A673 (cell line): ENCODE measurements around the gene GALNTL6. TPM values are rescaled to one million over a fixed set of nuclear protein-coding genes. Genes with fewer than 3 reads are reported as not detected.

Experiments
- BruUV-seq: library from RNA; stranded (reverse); fragments of 400-500 nt; replicated peaks from 2 replicates; lab custom pipeline; 2021; lab: Mats Ljungman, UMichigan
- CTCF ChIA-PET: fragments of 300-600 bp; sonication (Branson Sonifier 250); formaldehyde crosslinking; loops from one replicate; lab custom pipeline; 2022; ENCODE audit warnings: antibody characterized with exemption; lab: Charles Lee
- POLR2A ChIA-PET: fragments of 300-600 bp; sonication (Branson Sonifier 250); formaldehyde crosslinking; loops from one replicate; lab custom pipeline; 2022; ENCODE audit warnings: antibody characterized with exemption; ENCODE audit not compliant: low non-redundant PET; lab: Charles Lee
- DNase-seq: peaks from one replicate; pipeline ENCODE4 v3.0.0-alpha.2; 2015; ENCODE audit warnings: low spot score
- H3K27ac ChIP-seq: fragments of 200-600 bp; sonication (generic); 2 replicates; pipeline ENCODE4 v1.5.1; 2016; ENCODE audit warnings: mixed run types, low read depth, mild to moderate bottlenecking, mixed read lengths, antibody characterized with exemption, low read length; ENCODE audit not compliant: poor library complexity, severe bottlenecking
- H3K27me3 ChIP-seq: fragments of 200-600 bp; sonication (generic); replicated peaks from 2 replicates; pipeline ENCODE4 v1.6.1; 2017; ENCODE audit warnings: mixed run types, low read depth, mild to moderate bottlenecking, mixed read lengths, antibody characterized with exemption, low read length; ENCODE audit not compliant: insufficient read depth, poor library complexity
- H3K36me3 ChIP-seq: fragments of 200-600 bp; sonication (generic); 2 replicates; pipeline ENCODE4 v1.6.1; 2016; ENCODE audit warnings: mixed run types, mild to moderate bottlenecking, mixed read lengths, antibody characterized with exemption, low read length; ENCODE audit not compliant: insufficient read depth, poor library complexity, severe bottlenecking
- H3K4me1 ChIP-seq: fragments of 200-600 bp; sonication (generic); 2 replicates; pipeline ENCODE4 v1.6.1; 2017; ENCODE audit warnings: mixed run types, mild to moderate bottlenecking, mixed read lengths, antibody characterized with exemption, low read length; ENCODE audit not compliant: insufficient read depth, poor library complexity, severe bottlenecking
- H3K4me3 ChIP-seq: fragments of 200-600 bp; sonication (generic); 2 replicates; pipeline ENCODE4 v1.5.1; 2016; ENCODE audit warnings: low read depth, mixed run types, mild to moderate bottlenecking, mixed read lengths, low read length; ENCODE audit not compliant: poor library complexity, severe bottlenecking
- H3K9me3 ChIP-seq: fragments of 200-600 bp; sonication (generic); 2 replicates; pipeline ENCODE4 v1.6.1; 2016; ENCODE audit warnings: mixed run types, low read depth, mild to moderate bottlenecking, mixed read lengths, antibody characterized with exemption, low read length; ENCODE audit not compliant: poor library complexity, severe bottlenecking
- CTCF ChIP-seq: fragments of 300-800, 200-600 bp; sonication (generic); conservative IDR thresholded peaks from 2 replicates; pipeline ENCODE4 v1.5.1; 2017; ENCODE audit warnings: low read depth, mild to moderate bottlenecking, antibody characterized with exemption, low read length, moderate library complexity, mixed read lengths
- EZH2 ChIP-seq: fragments of 200-600 bp; sonication (generic); IDR thresholded peaks from 2 replicates; pipeline ENCODE4 v1.6.1; 2017; ENCODE audit warnings: borderline replicate concordance, low read depth, mild to moderate bottlenecking, mixed read lengths, antibody characterized with exemption, low read length; ENCODE audit not compliant: poor library complexity, severe bottlenecking
- intact Hi-C: fragments of 100-400 bp; cut with micrococcal nuclease; formaldehyde crosslinking; loops from one replicate; pipeline ENCODE4 v1.10.0; 2022; ENCODE audit not compliant: unreplicated experiment
- total RNA-seq: library from RNA; stranded (reverse); gene quantifications from 2 replicates; pipeline ENCODE4 v1.2.3, GENCODE V29; 2021

The GALNTL6 gene
- total RNA-seq, 1 experiment from 2014 or later, result 0.30 TPM

- ChIA-PET CTCF (no interaction called here), POLR2A (no interaction called here)
- DNase-seq, result no peak
- intact Hi-C loops, result no loop called here
- Histone ChIP-seq H3K4me3 (no peak overlapping the region), H3K4me1 (no peaks in the 10 kb centered on the region), H3K27ac (no peak overlapping the region), H3K36me3 (no peaks in the 10 kb centered on the region), H3K27me3 (no peaks in the 10 kb centered on the region), H3K9me3 (no peaks in the 10 kb centered on the region)
- no TSS peak for BruUV-seq
- TF ChIP-seq EZH2 (no peak), CTCF (no peak)
Observed at GRCh38 chr4:171891038-171891437, 77.8 kb downstream of the GALNTL6 start.

GRCh38 chr4:171896426-171896825 lies 83.2 kb downstream of the GALNTL6 start:
- DNase-seq, result peak; percentile 7
- Histone ChIP-seq H3K4me3 (no peak overlapping the region), H3K27me3 (no peaks in the 10 kb centered on the region), H3K27ac (no peak overlapping the region), H3K36me3 (no peaks in the 10 kb centered on the region), H3K9me3 (no peaks in the 10 kb centered on the region), H3K4me1 (no peaks in the 10 kb centered on the region)
- ChIA-PET CTCF (no interaction called here), POLR2A (no interaction called here)
- intact Hi-C loops, result no loop called here
- no peak for TF ChIP-seq CTCF
- TF ChIP-seq EZH2, result no peak
- BruUV-seq, result no TSS peak

GRCh38 chr4:171919314-171919713 lies 106.1 kb downstream of the GALNTL6 start:
- Histone ChIP-seq H3K27ac (no peak overlapping the region), H3K4me1 (no peaks in the 10 kb centered on the region), H3K4me3 (no peak overlapping the region), H3K27me3 (no peaks in the 10 kb centered on the region), H3K9me3 (no peaks in the 10 kb centered on the region), H3K36me3 (no peaks in the 10 kb centered on the region)
- ChIA-PET CTCF (no interaction called here), POLR2A (no interaction called here)
- TF ChIP-seq CTCF, result no peak
- TF ChIP-seq EZH2, result no peak
- no TSS peak for BruUV-seq
- no peak for DNase-seq
- intact Hi-C loops, result no loop called here
